Measurements from ENCODE around the gene PLAGL1.

The PLAGL1 gene

DNA sequence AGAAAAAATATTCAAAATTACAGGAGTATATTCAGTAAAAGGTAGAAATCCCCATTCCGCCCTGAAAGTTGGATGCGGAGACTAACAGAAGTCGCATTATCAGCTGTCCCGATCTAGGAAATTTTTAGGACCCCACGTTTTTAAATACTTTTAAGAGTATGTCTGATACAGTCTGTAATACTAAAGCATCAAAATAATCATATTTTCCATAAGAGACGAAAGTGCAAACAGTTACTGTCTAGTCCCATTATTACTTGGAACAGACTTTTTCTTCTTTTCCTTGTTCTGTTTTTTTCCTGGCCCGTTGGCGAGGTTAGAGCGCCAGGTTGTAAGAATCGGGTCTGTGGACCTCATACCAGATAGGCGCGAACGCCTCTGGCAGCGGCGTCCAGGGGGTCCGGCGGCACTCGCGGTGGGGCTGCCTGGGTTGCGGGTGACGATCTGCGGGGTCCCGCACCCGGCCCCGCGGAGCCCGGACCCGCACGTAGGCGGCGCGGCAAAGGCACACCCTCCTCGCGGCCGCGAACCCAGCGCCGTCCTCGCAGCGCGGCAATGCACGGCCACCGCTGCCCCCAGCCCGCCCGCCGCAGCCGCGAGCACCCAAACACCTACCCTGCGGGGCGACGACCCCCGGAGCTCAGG, 460 bp downstream of the PLAGL1 start:
- DNase-seq: no peak

DNA sequence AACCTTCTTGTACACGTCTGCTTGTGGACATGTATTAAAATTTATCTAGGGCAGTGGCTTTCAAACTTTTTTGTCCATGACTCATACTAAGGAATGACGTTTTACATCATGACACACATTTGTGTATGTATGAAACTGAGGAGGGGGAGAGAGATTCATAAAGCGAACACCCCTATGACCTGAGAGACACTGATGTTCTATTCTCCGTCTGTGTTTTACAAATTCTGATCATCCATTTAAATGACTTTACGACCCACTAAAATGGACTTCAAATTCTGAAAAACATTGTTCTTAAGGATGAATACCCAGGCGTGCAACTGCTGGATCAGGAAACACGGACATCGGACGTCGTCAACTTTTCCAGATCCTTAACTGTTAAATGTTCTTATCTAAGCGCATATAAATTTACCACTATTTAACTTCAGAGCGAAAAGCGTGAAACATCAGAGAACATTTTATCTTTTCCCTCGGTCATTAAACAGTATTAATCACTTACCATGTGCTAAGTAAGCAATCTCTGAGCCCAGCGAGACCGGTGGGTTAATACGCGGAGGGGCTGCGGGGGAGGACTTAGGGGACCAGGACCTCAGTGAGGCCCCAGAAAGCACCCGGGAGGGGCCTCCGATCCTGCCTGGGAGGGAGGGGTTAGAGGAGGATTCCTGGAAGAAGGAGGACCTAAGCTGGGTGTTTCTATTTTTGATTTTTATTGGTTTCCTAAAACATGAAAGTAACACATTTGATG, 1.2 kb downstream of the PLAGL1 start:
- DNase-seq: no peak

DNA sequence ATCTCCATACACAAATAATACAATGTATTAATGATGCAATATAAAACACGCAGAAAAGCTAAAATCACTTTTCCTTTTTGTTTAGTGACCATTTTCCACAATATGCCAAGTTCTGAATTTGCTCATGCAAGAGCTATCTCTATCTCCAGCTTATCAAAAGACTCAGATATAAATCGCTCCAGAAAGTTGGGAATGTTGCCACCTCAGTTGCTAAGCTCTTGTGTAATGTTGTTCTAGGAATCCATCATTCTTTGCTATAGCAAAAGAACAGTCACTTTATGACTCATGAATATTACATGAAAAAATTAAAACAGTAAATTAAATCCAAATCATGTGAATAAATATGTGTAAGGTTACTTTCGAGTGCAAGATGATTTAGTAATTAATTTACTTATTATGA, 8.7 kb downstream of the PLAGL1 start:
- DNase-seq: no peak

DNA sequence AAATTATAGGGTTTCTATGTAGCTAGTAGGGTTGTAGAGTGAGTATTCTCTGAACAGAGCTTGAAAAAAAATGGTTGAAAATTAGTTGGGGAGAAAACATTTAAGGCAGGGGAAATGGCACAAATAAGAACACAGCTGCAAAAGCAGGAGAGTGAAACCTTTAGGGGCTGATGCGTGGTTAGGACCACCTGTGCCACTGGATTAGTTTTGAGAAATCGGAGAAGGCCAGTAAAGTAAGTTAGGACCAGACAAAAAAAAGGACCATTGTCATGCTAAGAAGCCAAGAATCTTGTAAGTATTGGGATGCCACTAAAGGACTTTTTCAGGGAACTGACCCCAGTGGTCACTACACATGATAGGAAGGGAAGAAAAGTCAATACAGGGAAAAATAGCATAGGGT, 9.4 kb downstream of the PLAGL1 start:
- no peak for DNase-seq

DNA sequence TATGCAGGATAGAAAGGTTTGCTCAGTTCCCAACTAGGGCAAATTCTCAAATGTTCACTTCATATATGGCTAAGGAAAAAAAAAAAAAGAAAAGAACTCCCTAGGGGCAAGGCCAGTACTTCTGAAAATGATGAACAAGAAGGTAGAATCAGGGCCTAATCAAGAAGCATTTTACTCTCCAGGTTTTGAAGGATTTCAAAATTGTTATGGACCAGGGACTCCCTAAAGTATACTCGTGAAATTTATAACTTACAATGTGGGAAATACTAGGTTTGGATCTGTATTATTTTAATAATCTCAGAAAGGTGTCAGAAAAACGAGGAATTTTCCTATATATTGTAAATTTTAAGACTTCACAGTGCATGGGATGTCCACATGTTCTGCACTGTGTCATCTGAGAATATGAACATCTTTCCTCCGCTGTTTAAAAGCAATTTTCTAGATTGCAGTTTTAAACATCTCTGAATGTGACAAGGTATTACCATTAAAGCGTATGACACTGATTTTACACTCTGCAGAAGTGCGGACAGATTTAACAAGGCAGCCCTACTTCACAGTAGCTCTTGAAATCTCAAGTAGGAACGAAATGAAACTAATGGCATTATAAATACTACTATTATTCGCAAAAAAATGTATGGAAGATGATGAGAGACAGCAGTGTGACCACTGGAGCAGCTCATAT, 14.0 kb downstream of the PLAGL1 start:
- DNase-seq: no peak

DNA sequence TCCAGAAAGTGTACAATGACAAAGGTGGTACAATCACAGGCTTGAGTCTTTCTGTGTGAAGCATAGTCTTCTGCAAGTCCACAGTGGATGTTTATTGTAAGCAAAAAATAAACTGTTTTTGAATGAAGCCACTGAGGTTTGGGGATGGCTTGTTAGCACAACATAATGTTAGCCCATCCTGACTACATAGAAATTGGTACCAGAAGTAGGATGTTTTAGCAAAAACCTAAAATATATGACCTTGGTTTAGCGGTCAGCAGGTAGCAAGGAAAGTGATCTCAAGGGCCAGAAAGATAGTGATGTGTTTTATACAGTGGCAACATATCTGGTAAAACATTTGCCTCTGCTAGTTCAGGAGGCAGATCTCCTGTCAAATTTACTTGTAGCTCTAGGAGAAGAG, 15.8 kb downstream of the PLAGL1 start:
- no peak for DNase-seq

DNA sequence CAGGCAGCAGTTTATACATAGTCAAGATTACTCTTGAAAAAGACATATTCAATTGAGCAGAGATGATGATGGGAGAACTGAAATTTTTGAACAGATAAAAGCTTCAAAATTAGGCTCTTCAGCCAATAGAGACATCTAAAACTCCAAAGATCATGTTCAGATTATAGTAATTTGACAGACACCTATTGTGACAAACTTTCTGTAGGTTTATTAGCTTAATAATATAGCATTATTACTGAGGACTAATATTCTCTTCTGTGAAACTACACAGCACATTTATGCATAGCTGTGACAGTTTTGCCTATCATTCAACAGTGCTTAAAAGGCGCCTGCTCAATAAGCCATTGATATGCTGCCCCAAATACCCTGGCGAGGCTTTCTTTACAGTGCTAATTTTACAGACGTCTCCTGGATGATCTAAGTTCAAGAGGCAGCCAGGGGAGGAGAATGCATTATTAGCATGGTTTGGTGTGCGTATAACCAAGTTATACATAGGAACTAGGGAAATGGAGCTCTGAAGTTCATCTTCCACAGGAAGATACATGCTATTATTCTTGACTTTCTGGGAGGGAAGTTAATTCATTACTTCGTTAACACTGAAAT, 21.5 kb downstream of the PLAGL1 start:
- DNase-seq: no peak

DNA sequence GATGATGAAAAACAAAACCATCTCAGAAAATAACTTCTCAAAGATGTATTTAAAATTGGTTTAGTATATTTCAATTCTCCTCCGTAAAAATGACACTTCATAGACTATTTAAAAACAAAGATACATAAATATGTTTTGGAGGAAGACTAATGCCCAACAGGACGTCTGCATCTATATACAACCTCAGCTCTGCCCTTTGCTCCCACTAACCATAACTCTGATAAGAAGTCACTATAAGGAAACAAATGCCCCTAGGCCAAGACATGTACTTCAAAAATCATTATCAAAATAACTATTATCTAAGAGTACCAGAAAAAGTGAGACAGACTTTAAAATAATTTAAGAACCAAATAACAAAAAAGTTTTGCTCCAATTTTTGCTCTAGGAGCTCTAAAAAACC, 23.4 kb downstream of the PLAGL1 start:
- DNase-seq: no peak

DNA sequence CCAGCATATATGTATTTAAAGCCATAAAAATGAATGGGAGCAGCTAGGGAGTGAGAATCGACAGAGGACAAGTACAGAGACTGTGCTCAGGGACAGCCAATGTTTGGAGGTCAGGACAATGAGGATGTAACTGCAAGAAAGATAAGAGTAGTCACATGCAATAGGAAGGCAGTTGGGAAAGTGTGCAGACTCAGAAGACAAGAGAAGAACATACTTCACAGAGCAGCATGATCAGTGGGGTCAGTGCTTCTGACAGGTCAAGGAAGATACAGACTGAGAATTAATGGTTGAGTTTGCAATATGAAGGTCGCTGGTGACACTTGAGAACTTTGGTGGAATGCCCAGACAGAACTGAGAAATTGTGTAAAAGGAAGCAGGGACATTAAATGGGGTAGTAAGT, 25.1 kb downstream of the PLAGL1 start:
- DNase-seq: no peak

DNA sequence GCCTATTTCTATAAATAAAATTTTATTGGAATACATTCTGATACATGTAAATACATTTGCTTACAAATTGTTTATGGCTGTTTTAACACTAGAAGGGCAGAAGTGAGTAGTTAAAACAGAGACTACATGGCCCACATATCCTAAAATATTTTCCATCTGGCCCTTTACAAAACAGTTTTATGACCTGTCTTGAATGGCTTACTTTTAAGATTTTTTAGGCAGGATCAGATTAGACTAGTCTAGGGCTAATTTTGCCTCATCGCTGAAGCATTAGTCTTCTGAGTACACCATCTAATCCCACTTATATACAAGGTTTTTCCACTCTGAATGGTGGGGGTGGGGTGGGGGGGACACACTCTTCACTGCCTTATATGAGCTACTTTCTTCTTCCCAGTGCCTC, 27.1 kb downstream of the PLAGL1 start:
- no peak for DNase-seq

DNA sequence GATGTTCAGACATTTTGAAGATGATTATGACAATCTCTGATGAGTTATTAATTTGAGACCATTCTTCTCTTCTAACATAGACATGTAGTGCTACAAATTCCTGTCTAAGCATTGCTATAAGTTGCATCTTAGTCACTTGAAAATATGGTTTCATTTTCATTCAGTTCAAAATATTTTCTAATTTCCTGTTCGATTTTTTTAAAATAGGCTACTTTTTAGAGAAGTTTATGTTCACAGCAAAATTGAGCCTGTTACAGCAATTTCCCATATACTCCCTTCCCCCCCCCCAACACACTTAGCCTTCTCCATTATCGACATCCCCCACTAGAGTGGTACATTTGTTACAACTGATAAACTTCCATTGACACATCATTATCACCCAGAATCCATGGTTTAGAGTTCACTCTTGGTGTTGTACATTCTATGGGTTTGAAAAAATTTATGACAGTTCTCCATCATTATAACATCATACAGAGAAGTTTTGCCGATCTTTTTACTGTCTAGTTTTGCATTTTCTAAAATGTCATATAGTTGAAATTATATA, 31.2 kb downstream of the PLAGL1 start:
- DNase-seq: no peak

DNA sequence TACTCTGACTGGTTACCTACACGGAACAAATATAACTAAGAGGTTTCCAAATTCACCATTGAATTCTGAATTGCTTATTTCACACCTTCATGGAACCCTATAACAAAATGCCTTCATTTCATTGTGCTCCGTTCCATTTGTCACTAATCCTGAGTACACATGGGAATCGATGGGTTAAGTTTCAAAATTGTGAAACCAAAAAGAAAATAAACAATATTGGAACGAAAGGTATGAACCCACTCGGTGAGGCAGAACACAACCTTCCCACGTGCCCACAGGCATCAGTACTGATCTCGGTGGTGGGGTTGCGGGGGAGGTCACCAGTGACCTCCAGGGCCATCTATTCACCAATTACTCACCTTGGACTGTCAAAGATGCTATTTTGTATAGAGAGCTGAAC, 34.0 kb downstream of the PLAGL1 start:
- no peak for DNase-seq

DNA sequence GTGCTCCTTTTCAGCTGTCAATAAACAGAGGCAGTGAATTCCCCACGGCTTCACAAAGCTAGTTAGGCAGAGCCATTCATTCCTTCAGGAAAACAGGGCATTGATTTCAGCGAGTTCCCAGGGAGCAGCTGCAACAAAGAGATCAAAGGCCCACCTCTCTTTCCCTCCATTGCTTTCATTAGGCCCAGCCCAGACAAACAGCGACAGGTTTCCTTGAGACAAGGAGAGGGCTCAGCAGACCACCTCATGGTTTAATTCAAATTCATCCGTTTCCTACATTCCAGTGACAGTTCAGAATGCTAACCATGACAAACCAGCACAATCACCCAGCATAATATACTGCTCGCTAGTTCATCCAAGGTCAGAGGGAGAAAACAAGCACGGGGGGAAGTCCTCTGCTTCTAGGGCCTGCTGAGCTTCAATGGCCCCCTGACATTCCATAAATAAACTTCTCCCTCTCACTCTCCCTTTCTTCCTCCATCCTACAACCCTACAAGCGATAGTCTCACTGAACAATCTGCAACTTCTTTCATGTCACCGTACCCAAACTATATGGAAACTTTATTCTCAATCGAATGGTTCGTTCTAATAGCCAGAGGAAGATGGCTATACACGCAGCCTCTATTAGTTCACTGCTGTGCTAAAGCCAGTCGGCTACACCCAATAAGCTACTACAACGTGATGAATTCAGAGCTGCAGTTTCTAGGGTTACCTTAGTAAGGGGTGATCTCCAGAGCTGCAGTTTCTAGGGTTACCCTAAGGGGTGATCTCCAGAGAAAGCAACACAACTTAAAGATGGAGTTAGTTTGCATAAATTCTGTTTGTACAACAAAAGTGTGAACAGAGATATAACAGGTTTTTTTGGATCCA, 34.7 kb downstream of the PLAGL1 start:
- DNase-seq: no peak

DNA sequence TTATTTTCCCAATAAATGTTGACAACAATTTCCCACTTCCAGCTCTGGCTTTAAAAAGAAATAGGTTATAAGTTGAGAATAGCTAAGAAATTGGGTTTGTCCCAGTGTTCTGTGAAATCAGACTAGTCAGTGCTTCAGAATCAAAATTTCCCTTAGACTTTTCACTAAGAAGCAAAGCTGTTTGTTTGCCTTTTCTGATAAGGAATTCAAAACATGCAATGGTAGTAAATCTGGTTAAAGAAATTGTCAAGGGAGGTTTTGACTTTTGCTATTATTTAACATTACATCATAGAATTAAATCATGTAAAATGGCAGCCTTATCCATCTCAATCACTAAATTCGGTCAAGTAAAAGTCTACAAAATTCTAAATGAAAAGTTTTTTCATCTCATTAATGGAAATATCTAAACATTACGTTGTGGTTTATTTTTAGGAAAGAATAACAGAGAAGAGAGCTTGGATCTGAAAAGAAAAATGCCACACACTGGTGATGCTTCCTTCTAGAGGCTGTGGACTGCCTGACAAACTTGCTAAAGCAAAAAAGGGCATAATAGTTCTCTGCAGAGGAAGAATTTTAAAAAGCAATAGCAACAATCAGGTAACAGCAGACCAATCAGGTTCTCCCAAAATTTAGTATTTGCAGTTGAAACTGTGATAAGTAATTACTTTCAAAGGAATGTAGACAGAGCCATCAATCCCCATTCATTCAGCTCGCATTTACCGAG, 36.4 kb downstream of the PLAGL1 start:
- no peak for DNase-seq

DNA sequence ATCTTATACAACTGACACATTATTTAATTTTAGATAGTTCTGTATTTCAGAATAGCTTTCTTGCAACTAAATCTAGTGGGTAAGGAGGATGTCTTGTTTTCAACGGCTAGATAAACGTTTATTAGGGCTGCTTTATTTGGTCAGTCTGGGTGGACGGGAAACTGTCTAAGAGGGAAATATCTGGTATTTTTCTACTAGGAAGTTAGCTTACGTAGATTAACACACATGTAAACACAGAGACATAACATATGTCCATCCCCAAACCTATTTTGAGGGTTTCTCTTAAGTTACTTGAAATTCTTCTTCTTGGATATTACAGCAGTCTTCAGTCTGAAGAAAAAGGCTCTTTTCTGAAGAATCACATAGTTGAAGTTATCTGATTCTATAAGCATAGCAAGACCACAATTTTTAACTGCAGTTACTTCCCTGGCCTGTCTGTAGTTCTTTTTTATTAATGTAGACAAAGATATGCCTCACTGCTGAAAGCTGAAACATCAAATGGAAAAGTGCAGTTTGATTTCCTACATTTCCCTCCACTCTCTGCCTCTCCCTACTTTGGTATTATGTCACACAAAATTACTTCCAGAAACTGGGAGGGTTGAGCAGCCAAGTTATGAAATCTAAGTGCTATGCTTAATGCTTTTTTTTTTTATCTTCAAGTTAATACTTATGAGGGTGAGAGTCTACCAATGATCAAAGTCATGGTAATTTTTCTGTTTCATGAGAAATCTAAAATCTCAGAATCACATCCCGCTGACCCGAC, 37.4 kb downstream of the PLAGL1 start:
- no peak for DNase-seq

DNA sequence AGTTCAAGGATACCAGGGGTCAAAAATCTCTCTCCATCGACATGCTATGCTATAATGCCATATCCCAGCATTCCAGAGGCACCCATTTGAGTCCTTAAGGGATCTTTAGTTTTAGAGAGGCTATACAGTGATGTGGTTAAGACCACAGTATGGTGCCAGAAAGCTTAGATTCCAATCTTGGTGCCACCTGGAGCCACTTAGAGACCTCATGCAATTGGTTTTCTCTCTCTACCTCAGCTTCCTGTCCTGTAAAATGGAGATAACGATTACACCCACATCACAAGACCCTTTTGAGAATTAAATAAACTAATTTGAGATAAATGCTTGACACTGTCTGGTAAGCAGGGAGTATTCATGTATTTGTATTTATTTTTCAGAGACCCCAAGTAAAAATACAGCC, 39.0 kb downstream of the PLAGL1 start:
- DNase-seq: no peak

DNA sequence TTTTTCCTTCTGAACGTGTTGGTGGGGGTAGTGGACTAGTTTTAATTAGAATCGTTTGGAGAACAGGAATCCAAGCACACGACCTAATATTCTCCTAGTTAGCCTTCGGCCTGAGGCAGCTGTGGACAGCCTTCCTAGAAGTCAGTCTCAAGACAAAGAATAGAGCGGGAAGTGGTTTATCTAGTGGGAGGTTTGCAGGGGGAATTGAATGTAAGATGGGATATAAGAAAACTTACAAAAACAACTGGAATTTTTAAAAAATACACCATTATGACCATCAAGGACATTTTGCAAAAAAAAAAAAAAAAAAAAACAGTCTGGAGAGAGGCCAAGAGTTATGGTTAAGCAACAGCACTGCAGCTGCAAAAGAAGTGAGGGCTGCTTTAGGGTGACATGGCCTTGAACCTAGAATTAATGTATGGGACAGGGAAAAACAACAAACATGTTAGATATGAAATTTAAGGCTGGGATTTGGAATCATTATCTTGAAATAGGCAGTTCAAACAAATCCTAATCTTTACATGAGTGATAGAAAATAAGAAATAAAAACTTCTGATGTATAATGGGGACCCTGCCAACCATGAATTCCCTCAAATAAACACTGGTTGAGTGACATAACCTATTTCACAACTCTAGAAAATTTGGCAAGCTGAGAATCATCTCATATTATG, 40.2 kb downstream of the PLAGL1 start:
- no peak for DNase-seq

DNA sequence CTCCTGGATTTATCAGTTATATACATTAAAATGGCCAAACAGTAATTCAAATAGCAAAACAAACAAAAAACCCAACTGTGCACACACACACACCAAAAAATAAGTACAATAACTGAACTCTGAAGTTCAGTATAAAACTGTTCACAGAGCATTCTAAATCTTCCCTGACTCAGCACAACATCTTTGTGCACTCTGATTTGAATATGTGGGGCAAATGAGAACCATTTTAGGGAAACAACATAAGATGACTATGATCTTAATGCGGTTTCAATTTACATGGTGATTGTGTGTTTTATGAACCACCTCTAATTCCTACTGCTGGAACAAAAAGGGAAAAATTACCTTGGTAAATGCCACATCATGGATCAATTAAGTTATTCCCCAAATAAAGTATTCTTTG, 41.7 kb downstream of the PLAGL1 start:
- no peak for DNase-seq

DNA sequence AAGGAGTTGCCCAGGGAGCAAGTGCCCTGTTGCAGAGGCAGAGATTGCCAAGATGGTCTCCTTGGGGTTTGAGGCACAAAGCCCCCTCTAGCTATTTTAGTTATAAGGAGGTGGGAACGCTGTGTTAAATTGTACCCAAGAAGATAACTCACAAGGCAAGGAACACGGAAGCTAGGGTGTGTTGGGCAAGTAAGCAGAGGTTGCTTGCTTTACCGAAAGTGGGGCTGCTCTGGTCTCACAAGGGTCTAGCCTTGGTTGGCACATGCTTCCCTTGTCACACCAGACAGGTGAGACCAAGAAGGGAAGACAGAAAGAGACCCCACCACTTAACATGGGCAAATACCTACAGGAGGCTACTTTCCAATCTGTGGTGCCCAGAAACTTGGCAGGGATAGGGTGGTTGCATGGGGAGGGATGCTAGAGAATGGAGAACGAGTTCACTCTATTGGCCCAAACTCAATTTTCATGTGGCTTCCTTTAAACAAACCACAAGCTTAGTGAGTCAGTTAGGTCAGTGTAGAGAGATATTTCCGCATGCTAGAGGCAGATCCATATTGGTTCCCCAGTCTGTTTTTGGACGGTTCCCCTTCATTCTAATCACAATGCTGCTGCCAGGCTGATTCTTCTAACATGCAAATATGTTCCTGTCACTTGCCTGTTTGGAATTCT, 42.4 kb downstream of the PLAGL1 start:
- DNase-seq: no peak

DNA sequence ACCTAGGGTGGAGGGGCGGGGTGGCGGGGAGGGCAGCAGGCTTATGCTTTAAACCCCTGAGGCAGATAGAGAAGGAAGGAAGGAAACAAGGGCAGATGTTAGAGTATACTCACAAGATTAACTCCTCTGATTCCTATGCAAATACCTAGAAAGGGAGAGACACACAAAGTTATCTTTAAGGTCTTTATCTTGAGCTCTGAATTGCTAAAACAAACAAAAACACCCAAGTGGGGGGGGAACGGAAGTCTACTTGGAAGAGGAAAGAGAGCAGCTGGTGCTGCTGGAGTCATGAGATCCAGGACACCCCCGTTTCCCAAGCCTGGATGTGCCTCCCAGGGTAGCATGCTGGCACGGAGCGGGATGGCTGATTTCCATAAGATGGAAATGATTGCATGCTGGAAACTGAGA, 43.4 kb downstream of the PLAGL1 start:
- DNase-seq: no peak
